Transverse colon (tissue), 4 donors: Measurements from ENCODE around the gene ACTG1.

Source experiments
- CTCF ChIP-seq, 5 experiments: fragments of 200-600 bp in 3 of 5; fragments of 450-650 bp in 2 of 5; sonication (generic) in 3 of 5; IDR thresholded peaks; 1 replicate in 2 of 5; 2 replicates in 3 of 5; pipeline ENCODE4 v1.5.1; 2016 to 2017; ENCODE audit warnings: antibody characterized with exemption in 5 of 5, inconsistent platforms in 3 of 5, mild to moderate bottlenecking in 2 of 5, moderate library complexity in 1 of 5
- POLR2AphosphoS5 ChIP-seq, 3 donors: sonication (generic); formaldehyde crosslinking; IDR thresholded peaks; one replicate each; pipeline ENCODE4 v1.6.1; 2016; ENCODE audit warnings: antibody characterized with exemption in 3 of 3

- no peak for TF ChIP-seq CTCF (IDR thresholded peaks at IDR 0.05)
- no peak for TF ChIP-seq POLR2AphosphoS5 (IDR thresholded peaks at IDR 0.05)
Observed at GRCh38 chr17:81518113-81518784, 5.7 kb upstream of the ACTG1 start.
